Naive B cell (primary cell): ENCODE data around the gene CNTROB. TPM values are rescaled to one million over a fixed set of nuclear protein-coding genes. Genes with fewer than 3 reads are reported as not detected.

Source experiments
- ATAC-seq, 2 donors: fragments of 150-1000 bp; cut with Tn5 transposase; 2 replicates each; pipeline ENCODE4 v1.10.0; 2021; ENCODE audit warnings: low read depth in 2 of 2, mild to moderate bottlenecking in 2 of 2, moderate library complexity in 2 of 2
- DNase-seq: peaks from one replicate; pipeline ENCODE4 v3.0.0; 2022
- H3K27ac Mint-ChIP-seq, 6 donors: one replicate each; pipeline ENCODE4 v1.8.0; 2020 to 2022; ENCODE audit warnings: mild to moderate bottlenecking in 6 of 6, mixed read lengths in 6 of 6, moderate library complexity in 5 of 6, inconsistent platforms in 2 of 6
- H3K27me3 Mint-ChIP-seq, 3 donors: one replicate each; pipeline ENCODE4 v1.8.0; 2021 to 2022; ENCODE audit warnings: mixed read lengths in 3 of 3, mild to moderate bottlenecking in 1 of 3
- H3K36me3 Mint-ChIP-seq, 2 donors: one replicate each; pipeline ENCODE4 v1.8.0; 2020 to 2022; ENCODE audit warnings: mixed read lengths in 2 of 2, inconsistent platforms in 1 of 2, mild to moderate bottlenecking in 1 of 2
- H3K4me1 Mint-ChIP-seq, 3 donors: one replicate each; pipeline ENCODE4 v1.8.0; 2020 to 2022; ENCODE audit warnings: mixed read lengths in 3 of 3, inconsistent platforms in 1 of 3, mild to moderate bottlenecking in 1 of 3, moderate library complexity in 1 of 3
- H3K4me3 Mint-ChIP-seq, 8 donors: one replicate each; pipeline ENCODE4 v1.8.0; 2020 to 2022; ENCODE audit warnings: mild to moderate bottlenecking in 8 of 8, mixed read lengths in 8 of 8, moderate library complexity in 8 of 8, inconsistent platforms in 2 of 8
- H3K9me3 Mint-ChIP-seq, 7 donors: one replicate each; pipeline ENCODE4 v1.8.0; 2020 to 2022; ENCODE audit warnings: mixed read lengths in 7 of 7, mild to moderate bottlenecking in 5 of 7, inconsistent platforms in 2 of 7, moderate library complexity in 1 of 7
- polyA plus RNA-seq, 6 donors: library from polyadenylated mRNA; unstranded; fragments of 300-500 nt; fragmentation: Illumina TruSeq; gene quantifications; one replicate each; pipeline ENCODE4 v1.2.3, GENCODE V29; 2021; ENCODE audit warnings: low read depth in 6 of 6

Gene CNTROB
- polyA plus RNA-seq, 6 donors from 2014 or later, result 3.3 to 14.2 (median 7.6) TPM

DNA sequence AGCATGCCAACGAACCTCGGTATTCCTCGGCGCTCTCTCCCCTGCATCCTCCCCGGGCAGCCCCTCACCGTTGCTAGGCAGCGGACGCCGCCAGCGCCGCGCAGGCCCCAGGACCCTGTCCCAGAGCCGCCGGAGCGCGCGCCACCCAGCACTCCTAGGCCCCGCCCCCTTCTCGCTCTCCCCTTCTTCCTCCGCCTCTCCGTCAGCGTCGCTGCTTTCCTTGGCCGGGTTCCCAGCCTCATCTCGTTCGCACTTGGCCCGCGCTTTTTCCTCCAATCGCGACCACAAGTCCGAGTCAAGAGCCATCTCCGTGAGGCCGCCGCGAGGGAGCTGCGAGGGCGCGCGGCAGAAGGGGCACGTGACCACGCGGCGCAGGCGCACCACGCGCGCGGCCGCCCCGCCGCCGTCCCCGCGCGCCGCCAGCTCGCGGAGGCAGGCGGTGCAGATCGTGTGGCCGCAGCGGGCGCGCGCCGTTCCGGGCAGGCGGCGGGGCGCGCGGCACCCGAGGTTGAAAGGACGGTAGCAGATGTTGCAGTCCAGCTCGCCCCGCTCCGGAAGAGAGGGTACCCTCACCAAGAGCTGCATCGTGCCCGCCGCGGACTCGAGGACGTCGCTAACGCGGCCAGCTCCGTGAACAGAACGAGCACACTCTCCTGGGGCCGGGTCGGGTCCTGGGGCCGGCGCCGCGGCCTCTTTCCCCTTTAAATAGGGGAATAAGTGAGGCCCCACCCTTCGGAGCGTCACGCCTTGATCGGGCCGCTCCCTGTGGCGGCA is 16.2 kb upstream of the CNTROB start, which contains the start of gene RNF227:
Gene RNF227 (minus strand): TSS at position 679 of the 774 bp plus-strand sequence. CDS start 94 bp downstream, at position 585.
- Mint-ChIP-seq H3K27me3 (no peaks in the 10 kb centered on the region), H3K36me3 (peaks cover 3 to 5% of the 10 kb centered on the region in 2 donors), H3K27ac (peak within 1 kb of the TSS; percentile 85 to 97 (median 96)), H3K4me1 (peaks cover 19 to 25% (median 23%) of the 10 kb centered on the region in 3 donors), H3K4me3 (peak within 1 kb of the TSS; percentile 91 to 96 (median 93)), H3K9me3 (no peaks in the 10 kb centered on the region)
- peak; percentile 80 for DNase-seq
- peak; percentile 82 to 84 for ATAC-seq

GRCh38 chr17:7916385-7916682 is 15.7 kb upstream of the CNTROB start:
- H3K4me1 Mint-ChIP-seq, result peaks cover 20 to 25% (median 23%) of the 10 kb centered on the region in 3 donors
- H3K36me3 Mint-ChIP-seq, result no peaks in the 10 kb centered on the region
- ATAC-seq (no peak), DNase-seq (no peak)
- peak overlapping the region in 4 of 6 donors; percentile 66 to 97 (median 94) for H3K27ac Mint-ChIP-seq
- no peaks in the 10 kb centered on the region for H3K27me3 Mint-ChIP-seq
- peak overlapping the region; percentile 86 to 94 (median 92) for H3K4me3 Mint-ChIP-seq
- H3K9me3 Mint-ChIP-seq, result no peaks in the 10 kb centered on the region

DNA sequence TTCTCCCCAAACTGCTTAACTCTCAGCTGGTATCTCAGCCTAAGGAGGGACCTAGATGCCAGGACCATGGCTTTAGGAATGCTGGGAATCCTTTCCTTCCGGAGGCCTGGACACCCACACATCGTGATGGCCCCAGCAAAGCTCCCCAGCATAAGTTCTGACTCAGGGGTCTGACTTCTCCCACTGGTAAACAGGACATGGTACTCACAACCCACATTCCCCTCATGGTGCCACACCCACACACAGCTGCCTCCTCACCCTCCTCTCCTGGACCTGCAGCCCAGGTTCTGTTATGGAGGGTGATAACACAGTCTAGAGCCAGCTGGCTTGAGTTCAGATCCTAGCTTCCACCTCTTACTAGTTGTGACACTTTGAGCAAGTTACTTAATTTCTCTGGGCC is 15.2 kb upstream of the CNTROB start:
- no peak for ATAC-seq
- H3K36me3 Mint-ChIP-seq, result no peaks in the 10 kb centered on the region
- H3K27me3 Mint-ChIP-seq, result no peaks in the 10 kb centered on the region
- peak overlapping the region in 4 of 6 donors; percentile 66 to 97 (median 84) for H3K27ac Mint-ChIP-seq
- no peaks in the 10 kb centered on the region for H3K9me3 Mint-ChIP-seq
- no peak for DNase-seq
- H3K4me1 Mint-ChIP-seq, result peaks cover 23 to 28% (median 25%) of the 10 kb centered on the region in 3 donors
- H3K4me3 Mint-ChIP-seq, result peak overlapping the region; percentile 86 to 94 (median 92)

- Mint-ChIP-seq H3K36me3 (no peaks in the 10 kb centered on the region), H3K27me3 (no peaks in the 10 kb centered on the region), H3K4me3 (peak overlapping the region; percentile 74 to 93 (median 89)), H3K9me3 (no peaks in the 10 kb centered on the region), H3K27ac (peak overlapping the region; percentile 41 to 87 (median 68)), H3K4me1 (peaks cover 11 to 22% (median 15%) of the 10 kb centered on the region in 3 donors)
- DNase-seq, result no peak
- peak; percentile 34 to 47 for ATAC-seq
Measured at GRCh38 chr17:7922269-7922844, 9.6 kb upstream of the CNTROB start.

DNA sequence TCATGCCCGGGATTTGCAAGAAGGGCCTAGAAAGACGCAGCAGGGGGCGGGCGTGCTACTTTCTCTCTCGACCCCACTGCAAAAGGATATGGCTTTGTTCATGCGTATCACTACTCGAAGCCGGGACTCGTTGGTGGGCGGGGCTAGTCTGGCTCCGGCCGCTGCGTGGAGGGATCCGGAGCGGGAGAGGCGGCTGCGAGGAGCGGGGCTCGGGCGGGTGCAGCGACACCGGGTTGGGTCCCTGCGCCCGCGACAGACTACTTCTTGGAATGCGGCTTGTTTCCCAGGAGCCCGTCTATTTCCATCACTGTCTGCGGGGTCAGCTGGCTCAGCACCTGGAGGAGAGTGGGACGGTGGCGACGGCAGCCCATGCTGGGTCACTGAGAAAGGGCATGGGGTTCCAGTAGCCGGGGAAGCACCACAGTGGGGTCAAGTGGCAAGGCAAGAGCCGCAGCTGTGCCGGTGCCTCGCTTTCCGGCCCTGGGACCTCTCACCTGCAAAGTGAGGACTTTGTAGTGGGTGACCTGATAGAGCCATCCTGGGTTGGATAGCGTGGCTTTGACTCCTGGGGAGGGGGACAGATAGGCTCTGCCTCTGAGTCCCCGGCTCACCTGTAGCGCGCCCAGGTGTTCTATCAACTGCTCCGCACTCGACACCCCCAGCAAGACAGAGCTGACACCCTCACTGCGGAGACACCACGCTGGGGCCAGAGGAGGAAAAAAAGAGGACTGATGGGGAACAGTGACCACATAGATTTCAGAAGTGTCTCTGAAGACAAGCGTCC is 9.0 kb upstream of the CNTROB start:
- no peaks in the 10 kb centered on the region for H3K36me3 Mint-ChIP-seq
- H3K4me3 Mint-ChIP-seq, result peak overlapping the region; percentile 74 to 93 (median 89)
- DNase-seq (peak; percentile 73), ATAC-seq (peak; percentile 97 to 99)
- H3K27ac Mint-ChIP-seq, result peak overlapping the region; percentile 41 to 87 (median 68)
- no peaks in the 10 kb centered on the region for H3K27me3 Mint-ChIP-seq
- peaks cover 11 to 24% (median 15%) of the 10 kb centered on the region in 3 donors for H3K4me1 Mint-ChIP-seq
- no peaks in the 10 kb centered on the region for H3K9me3 Mint-ChIP-seq

DNA sequence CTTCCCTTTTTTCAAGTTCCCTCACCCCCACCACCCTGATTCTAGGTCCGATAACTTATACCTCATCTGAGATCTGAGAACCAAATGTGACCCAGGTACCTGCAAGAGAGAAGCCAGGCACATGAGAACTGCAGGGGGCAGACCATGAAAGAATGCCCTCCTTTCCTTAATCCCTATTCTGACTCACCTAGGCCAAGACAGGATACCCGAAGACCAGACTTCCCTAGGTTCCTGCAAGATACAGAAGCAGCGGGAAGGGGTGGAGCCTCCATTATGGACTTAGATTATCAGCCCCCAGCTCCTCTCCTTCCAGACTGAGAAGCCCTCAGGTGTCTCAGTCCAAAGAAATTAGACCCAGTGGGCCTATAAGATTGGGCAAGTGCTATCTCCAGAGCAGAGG is 4.4 kb upstream of the CNTROB start:
- no peaks in the 10 kb centered on the region for H3K9me3 Mint-ChIP-seq
- ATAC-seq, result no peak
- H3K36me3 Mint-ChIP-seq, result no peaks in the 10 kb centered on the region
- no peak for DNase-seq
- no peaks in the 10 kb centered on the region for H3K27me3 Mint-ChIP-seq
- peak overlapping the region in 1 of 8 donors; percentile 68 for H3K4me3 Mint-ChIP-seq
- H3K27ac Mint-ChIP-seq, result peak overlapping the region in 1 of 6 donors; percentile 79
- peaks cover 26 to 41% (median 30%) of the 10 kb centered on the region in 3 donors for H3K4me1 Mint-ChIP-seq

GRCh38 chr17:7929158-7930023 is 2.6 kb upstream of the CNTROB start, which contains the start of gene KCNAB3:
KCNAB3 (minus strand) TSS chr17:7929856; CDS start chr17:7929435, 421 bp downstream.
- H3K4me3 Mint-ChIP-seq, result peak within 1 kb of the TSS; percentile 86 to 100 (median 96)
- no peaks in the 10 kb centered on the region for H3K9me3 Mint-ChIP-seq
- DNase-seq, result no peak
- no peak for ATAC-seq
- H3K27me3 Mint-ChIP-seq, result no peaks in the 10 kb centered on the region
- peaks cover 32 to 46% (median 38%) of the 10 kb centered on the region in 3 donors for H3K4me1 Mint-ChIP-seq
- no peaks in the 10 kb centered on the region for H3K36me3 Mint-ChIP-seq
- H3K27ac Mint-ChIP-seq, result peak within 1 kb of the TSS in 5 of 6 donors; percentile 61 to 99 (median 92)

DNA sequence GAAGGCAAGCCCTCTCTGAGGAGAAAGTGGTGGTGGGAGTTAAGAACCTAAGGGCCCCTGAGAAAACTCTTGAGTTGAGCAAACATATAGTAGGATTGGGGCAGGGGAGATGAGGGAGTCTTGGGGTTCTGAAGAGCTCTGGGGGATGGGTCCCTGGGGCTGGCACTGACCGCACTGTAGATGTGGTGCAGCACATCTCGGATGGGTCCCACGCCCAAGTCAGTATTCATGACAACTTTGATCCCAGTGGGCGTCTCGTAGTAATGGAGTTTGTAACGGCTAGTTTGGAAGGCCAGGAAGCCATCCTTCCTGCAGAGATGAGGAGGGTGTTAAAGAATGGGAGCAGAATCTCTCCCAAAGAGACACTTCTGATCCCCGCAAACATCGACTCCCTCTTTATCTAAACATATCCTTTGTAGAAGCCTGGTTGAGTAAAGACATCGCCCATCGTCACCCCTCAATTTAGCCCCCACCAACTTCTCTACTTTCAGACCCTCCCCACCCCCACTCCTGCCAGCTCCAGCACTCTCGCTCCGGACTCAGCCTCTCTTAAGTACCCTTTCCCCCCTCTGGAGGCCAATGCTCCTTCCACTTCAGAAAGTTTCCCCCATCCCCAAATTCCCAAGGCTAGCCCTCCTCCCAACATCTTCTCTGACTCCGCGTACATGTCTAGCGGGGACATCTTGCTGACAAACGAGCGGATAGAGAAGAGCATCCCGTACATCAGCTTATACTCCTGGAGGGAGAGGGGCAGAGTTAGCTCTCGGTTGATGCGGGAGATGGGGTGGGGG is 970 bp upstream of the CNTROB start:
- no peaks in the 10 kb centered on the region for H3K9me3 Mint-ChIP-seq
- H3K4me3 Mint-ChIP-seq, result peak overlapping the region; percentile 86 to 100 (median 96)
- H3K27me3 Mint-ChIP-seq, result no peaks in the 10 kb centered on the region
- DNase-seq, result no peak
- peaks cover 36 to 46% (median 38%) of the 10 kb centered on the region in 3 donors for H3K4me1 Mint-ChIP-seq
- no peak for ATAC-seq
- H3K36me3 Mint-ChIP-seq, result peaks cover 0 to under 1% of the 10 kb centered on the region in 2 donors
- H3K27ac Mint-ChIP-seq, result peak overlapping the region; percentile 70 to 99 (median 94)

- Mint-ChIP-seq H3K36me3 (peaks cover 8 to 13% of the 10 kb centered on the region in 2 donors), H3K4me3 (peak overlapping the region; percentile 86 to 100 (median 96)), H3K27me3 (no peaks in the 10 kb centered on the region), H3K4me1 (peaks cover 36 to 46% (median 38%) of the 10 kb centered on the region in 3 donors), H3K9me3 (no peaks in the 10 kb centered on the region), H3K27ac (peak overlapping the region; percentile 92 to 99 (median 98))
- DNase-seq, result no peak
- peak; percentile 19 to 20 for ATAC-seq
Measured at GRCh38 chr17:7932483-7932891, 481 bp downstream of the CNTROB start.

GRCh38 chr17:7932949-7933348 is 943 bp downstream of the CNTROB start:
- ATAC-seq (no peak), DNase-seq (no peak)
- peaks cover 8 to 13% of the 10 kb centered on the region in 2 donors for H3K36me3 Mint-ChIP-seq
- peak overlapping the region; percentile 86 to 100 (median 96) for H3K4me3 Mint-ChIP-seq
- H3K9me3 Mint-ChIP-seq, result no peaks in the 10 kb centered on the region
- H3K4me1 Mint-ChIP-seq, result peaks cover 36 to 45% (median 38%) of the 10 kb centered on the region in 3 donors
- H3K27ac Mint-ChIP-seq, result peak overlapping the region; percentile 72 to 99 (median 98)
- H3K27me3 Mint-ChIP-seq, result no peaks in the 10 kb centered on the region

GRCh38 chr17:7935859-7936258 is 3.9 kb downstream of the CNTROB start:
- Mint-ChIP-seq H3K4me3 (peak overlapping the region in 1 of 8 donors; percentile 72), H3K4me1 (peaks cover 27 to 30% (median 29%) of the 10 kb centered on the region in 3 donors), H3K9me3 (no peaks in the 10 kb centered on the region), H3K27me3 (no peaks in the 10 kb centered on the region), H3K27ac (peak overlapping the region in 2 of 6 donors; percentile 4 to 35), H3K36me3 (peaks cover 20 to 25% of the 10 kb centered on the region in 2 donors)
- DNase-seq (no peak), ATAC-seq (no peak)

- H3K4me1 Mint-ChIP-seq, result peaks cover 0 to 6% (median 0%) of the 10 kb centered on the region in 3 donors
- peak overlapping the region in 3 of 6 donors; percentile 29 to 94 (median 78) for H3K27ac Mint-ChIP-seq
- H3K4me3 Mint-ChIP-seq, result no peak overlapping the region
- ATAC-seq (no peak), DNase-seq (no peak)
- H3K9me3 Mint-ChIP-seq, result no peaks in the 10 kb centered on the region
- H3K27me3 Mint-ChIP-seq, result no peaks in the 10 kb centered on the region
- H3K36me3 Mint-ChIP-seq, result peaks cover 22 to 32% of the 10 kb centered on the region in 2 donors
Measured at GRCh38 chr17:7940034-7940433, 8.0 kb downstream of the CNTROB start.
